Activated CD8-positive, alpha-beta T cell treated with anti-CD3 and anti-CD28 coated beads for 36 hours (primary cell): ENCODE results near the gene GALNT1. TPM values are rescaled to one million over a fixed set of nuclear protein-coding genes. Genes with fewer than 3 reads are reported as not detected.

ENCODE experiments used
- ATAC-seq: fragments of 200-7000 bp; cut with Tn5 transposase; one replicate; pipeline ENCODE4 v1.10.0; 2021; ENCODE audit warnings: mild to moderate bottlenecking, moderate library complexity
- CTCF ChIA-PET: fragments of 350-600 bp; sonication (Branson Sonifier 250); formaldehyde crosslinking; loops from one replicate; lab custom pipeline; 2021; ENCODE audit warnings: antibody characterized with exemption; lab: Charles Lee
- POLR2A ChIA-PET: fragments of 350-600 bp; sonication (Branson Sonifier 250); formaldehyde crosslinking; loops from one replicate; lab custom pipeline; 2021; ENCODE audit warnings: antibody characterized with exemption; lab: Charles Lee
- DNase-seq: peaks from one replicate; pipeline ENCODE4 v3.0.0-alpha.2; 2020
- H3K27ac Mint-ChIP-seq: one replicate; pipeline ENCODE4 v1.8.0; 2021; ENCODE audit warnings: mild to moderate bottlenecking, mixed read lengths
- H3K27me3 Mint-ChIP-seq: one replicate; pipeline ENCODE4 v1.8.0; 2021; ENCODE audit warnings: mixed read lengths
- H3K36me3 Mint-ChIP-seq: one replicate; pipeline ENCODE4 v1.8.0; 2021; ENCODE audit warnings: low read depth, mixed read lengths
- H3K4me1 Mint-ChIP-seq: one replicate; pipeline ENCODE4 v1.8.0; 2021; ENCODE audit warnings: low read depth, mixed read lengths
- H3K4me3 Mint-ChIP-seq: one replicate; pipeline ENCODE4 v1.8.0; 2021; ENCODE audit warnings: mild to moderate bottlenecking, moderate library complexity, mixed read lengths
- H3K9me3 Mint-ChIP-seq: one replicate; pipeline ENCODE4 v1.8.0; 2021; ENCODE audit warnings: mixed read lengths
- intact Hi-C: fragments of 100-400 bp; cut with micrococcal nuclease; formaldehyde crosslinking; loops from one replicate; pipeline ENCODE4 v1.10.0; 2022
- total RNA-seq, 2 experiments: library from RNA; stranded (reverse); gene quantifications; one replicate each; pipeline ENCODE4 v1.2.3, GENCODE V29; 2021
- TF ChIP-seq, protein P1 (sequence below): fragments of 200-600 bp; IDR thresholded peaks from one replicate; pipeline ENCODE4 v1.8.0; 2022; ENCODE audit warnings: antibody characterized with exemption, mild to moderate bottlenecking

GALNT1 gene
- total RNA-seq, 2 experiments from 2014 or later = 38.2 to 38.8 TPM

GRCh38 chr18:35618289-35618688, 36.7 kb downstream of the GALNT1 start:
- no peak for DNase-seq
- no peaks in the 10 kb centered on the region for H3K9me3 Mint-ChIP-seq
- no peak overlapping the region for H3K4me3 Mint-ChIP-seq
- ATAC-seq = no peak
- TF ChIP-seq, protein P1, sequence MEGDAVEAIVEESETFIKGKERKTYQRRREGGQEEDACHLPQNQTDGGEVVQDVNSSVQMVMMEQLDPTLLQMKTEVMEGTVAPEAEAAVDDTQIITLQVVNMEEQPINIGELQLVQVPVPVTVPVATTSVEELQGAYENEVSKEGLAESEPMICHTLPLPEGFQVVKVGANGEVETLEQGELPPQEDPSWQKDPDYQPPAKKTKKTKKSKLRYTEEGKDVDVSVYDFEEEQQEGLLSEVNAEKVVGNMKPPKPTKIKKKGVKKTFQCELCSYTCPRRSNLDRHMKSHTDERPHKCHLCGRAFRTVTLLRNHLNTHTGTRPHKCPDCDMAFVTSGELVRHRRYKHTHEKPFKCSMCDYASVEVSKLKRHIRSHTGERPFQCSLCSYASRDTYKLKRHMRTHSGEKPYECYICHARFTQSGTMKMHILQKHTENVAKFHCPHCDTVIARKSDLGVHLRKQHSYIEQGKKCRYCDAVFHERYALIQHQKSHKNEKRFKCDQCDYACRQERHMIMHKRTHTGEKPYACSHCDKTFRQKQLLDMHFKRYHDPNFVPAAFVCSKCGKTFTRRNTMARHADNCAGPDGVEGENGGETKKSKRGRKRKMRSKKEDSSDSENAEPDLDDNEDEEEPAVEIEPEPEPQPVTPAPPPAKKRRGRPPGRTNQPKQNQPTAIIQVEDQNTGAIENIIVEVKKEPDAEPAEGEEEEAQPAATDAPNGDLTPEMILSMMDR = no peak
- ChIA-PET CTCF (no interaction called here), POLR2A (interaction anchor here (0.6 kb wide), 1 partner anchor 14 kb away, joined by 3 read pairs; no protein-coding TSS in a partner anchor)
- H3K4me1 Mint-ChIP-seq = peaks cover 35% of the 10 kb centered on the region
- H3K27me3 Mint-ChIP-seq = no peaks in the 10 kb centered on the region
- intact Hi-C loops = no loop called here
- peaks cover 1% of the 10 kb centered on the region for H3K36me3 Mint-ChIP-seq
- H3K27ac Mint-ChIP-seq = no peak overlapping the region

- intact Hi-C loops = no loop called here
- Mint-ChIP-seq H3K27me3 (no peaks in the 10 kb centered on the region), H3K4me1 (peaks cover 39% of the 10 kb centered on the region), H3K4me3 (no peak overlapping the region), H3K27ac (no peak overlapping the region), H3K36me3 (peaks cover 1% of the 10 kb centered on the region), H3K9me3 (no peaks in the 10 kb centered on the region)
- DNase-seq = no peak
- POLR2A ChIA-PET = interaction anchor here (0.6 kb wide), 1 partner anchor 14 kb away, joined by 3 read pairs; no protein-coding TSS in a partner anchor
- ATAC-seq = no peak
- CTCF ChIA-PET = no interaction called here
- TF ChIP-seq, protein P1 = no peak
Measured at GRCh38 chr18:35618696-35619095, 37.2 kb downstream of the GALNT1 start.

DNA sequence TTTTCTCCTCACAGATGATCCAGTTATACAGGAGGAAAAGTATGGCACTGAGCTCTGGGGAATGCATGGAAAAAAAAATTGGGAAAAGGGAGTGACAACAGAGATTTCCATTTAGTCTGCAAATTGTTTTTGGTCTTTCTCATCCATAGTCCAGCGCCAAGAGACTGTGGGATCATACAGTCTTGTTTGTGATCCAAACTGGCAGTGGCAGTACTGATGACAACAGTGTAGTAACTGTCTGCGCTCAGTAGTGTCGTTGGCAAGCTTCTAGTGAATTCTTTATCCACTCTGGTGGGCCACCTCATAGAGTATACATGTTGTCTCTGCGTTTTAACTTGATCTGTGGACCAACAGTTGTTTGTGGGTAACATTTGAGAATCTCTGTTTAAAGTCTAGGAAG, 37.9 kb downstream of the GALNT1 start:
- intact Hi-C loops = no loop called here
- H3K27ac Mint-ChIP-seq = no peak overlapping the region
- ChIA-PET POLR2A (no interaction called here), CTCF (interaction anchor here (0.6 kb wide), 1 partner anchor 233 kb away, joined by 3 read pairs; no protein-coding TSS in a partner anchor)
- no peaks in the 10 kb centered on the region for H3K9me3 Mint-ChIP-seq
- no peaks in the 10 kb centered on the region for H3K27me3 Mint-ChIP-seq
- peaks cover 43% of the 10 kb centered on the region for H3K4me1 Mint-ChIP-seq
- TF ChIP-seq, protein P1 = no peak
- ATAC-seq = no peak
- DNase-seq = no peak
- peaks cover 1% of the 10 kb centered on the region for H3K36me3 Mint-ChIP-seq
- no peak overlapping the region for H3K4me3 Mint-ChIP-seq

DNA sequence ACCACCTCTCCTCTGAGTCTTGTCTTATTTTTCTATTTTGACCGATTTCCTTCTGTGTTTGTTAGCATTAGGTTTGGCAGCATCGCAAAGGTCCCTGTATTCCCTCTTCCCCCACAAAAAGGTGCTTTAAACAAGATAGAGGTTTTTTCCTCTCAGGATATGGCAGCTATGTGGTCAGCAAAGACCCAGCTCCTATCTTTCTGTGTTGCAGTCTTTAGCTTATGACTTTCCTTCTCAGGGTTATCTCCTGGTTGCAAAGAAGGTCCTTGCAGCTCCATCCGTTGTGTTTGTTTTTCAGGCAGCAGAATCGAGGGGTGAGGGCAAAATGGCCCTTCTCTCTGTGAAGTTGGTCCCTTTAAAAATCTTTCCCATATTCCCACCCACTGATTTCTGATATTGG, 38.4 kb downstream of the GALNT1 start:
- H3K4me3 Mint-ChIP-seq = no peak overlapping the region
- ATAC-seq = no peak
- POLR2A ChIA-PET = no interaction called here
- peaks cover 1% of the 10 kb centered on the region for H3K36me3 Mint-ChIP-seq
- peaks cover 44% of the 10 kb centered on the region for H3K4me1 Mint-ChIP-seq
- H3K9me3 Mint-ChIP-seq = no peaks in the 10 kb centered on the region
- TF ChIP-seq, protein P1 = no peak
- CTCF ChIA-PET = interaction anchor here (0.6 kb wide), 1 partner anchor 234 kb away, joined by 3 read pairs; no protein-coding TSS in a partner anchor
- H3K27ac Mint-ChIP-seq = no peak overlapping the region
- no peaks in the 10 kb centered on the region for H3K27me3 Mint-ChIP-seq
- no peak for DNase-seq
- intact Hi-C loops = no loop called here

DNA sequence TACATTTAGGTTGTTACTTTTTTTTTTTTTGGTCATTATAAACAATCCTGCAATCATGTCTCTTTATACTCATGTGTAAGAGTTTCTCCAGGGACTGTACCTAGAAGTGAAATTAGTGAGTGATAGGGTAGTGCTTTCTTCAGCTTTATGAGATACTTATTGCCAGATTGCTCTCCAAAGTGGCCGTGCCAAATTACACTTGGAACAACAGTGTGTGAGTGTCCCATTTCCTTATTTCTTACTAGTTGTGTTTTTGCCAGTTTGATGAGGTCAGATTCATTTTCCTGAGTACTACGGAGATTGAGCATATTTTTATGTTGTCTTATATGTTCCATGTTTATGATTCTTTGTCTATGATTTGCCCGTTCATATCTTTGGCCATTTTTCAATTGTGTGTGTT, 39.2 kb downstream of the GALNT1 start:
- Mint-ChIP-seq H3K4me3 (no peak overlapping the region), H3K4me1 (peaks cover 42% of the 10 kb centered on the region), H3K9me3 (no peaks in the 10 kb centered on the region)

More for the DNA sequence above, 39.2 kb downstream of the GALNT1 start:
- intact Hi-C loops = no loop called here
- no peak for ATAC-seq
- TF ChIP-seq, protein P1 = no peak
- Mint-ChIP-seq H3K36me3 (peaks cover 1% of the 10 kb centered on the region), H3K27ac (no peak overlapping the region), H3K27me3 (no peaks in the 10 kb centered on the region)
- no peak for DNase-seq
- POLR2A ChIA-PET = no interaction called here
- CTCF ChIA-PET = no interaction called here
